Neural cell (in vitro differentiated cells): ENCODE data around the gene MRGPRE. TPM values are rescaled to one million over a fixed set of nuclear protein-coding genes. Genes with fewer than 3 reads are reported as not detected.
A peak's percentile ranks its signal among the peaks of the same experiment; 100 is the strongest.

Experiments used
- H2AFZ ChIP-seq: fragments of 200-600, 300-800 bp; sonication (generic), shearing (Covaris generic); 2 replicates; pipeline ENCODE4 v1.6.0; 2014; ENCODE audit warnings: low read depth, mild to moderate bottlenecking, antibody characterized with exemption, low read length, moderate library complexity
- H3F3A ChIP-seq: fragments of 200-600 bp; shearing (Covaris generic); 2 replicates; pipeline ENCODE4 v1.6.1; 2016; ENCODE audit warnings: mild to moderate bottlenecking, moderate library complexity, mixed read lengths, antibody characterized with exemption, low read length; ENCODE audit not compliant: insufficient read depth, poor library complexity, severe bottlenecking
- H3K27ac ChIP-seq: fragments of 200-600, 300-800 bp; sonication (generic), shearing (Covaris generic); 2 replicates; pipeline ENCODE4 v1.5.1; 2014; ENCODE audit warnings: mild to moderate bottlenecking, low read length, moderate library complexity
- H3K27me3 ChIP-seq: fragments of 300-800, 200-600 bp; sonication (generic), shearing (Covaris generic); 2 replicates; pipeline ENCODE4 v1.6.0; 2014; ENCODE audit warnings: mild to moderate bottlenecking, low read depth, low read length, moderate library complexity; ENCODE audit not compliant: insufficient read depth
- H3K36me3 ChIP-seq: fragments of 300-800, 200-600 bp; sonication (generic), shearing (Covaris generic); 2 replicates; pipeline ENCODE4 v1.5.1; 2014; ENCODE audit warnings: mild to moderate bottlenecking, antibody characterized with exemption, low read length, moderate library complexity; ENCODE audit not compliant: insufficient read depth
- H3K4me2 ChIP-seq: fragments of 300-800, 200-600 bp; sonication (generic), shearing (Covaris generic); 2 replicates; pipeline ENCODE4 v1.6.0; 2014; ENCODE audit warnings: mild to moderate bottlenecking, low read length
- H3K4me3 ChIP-seq: fragments of 300-800, 200-600 bp; sonication (generic), shearing (Covaris generic); 2 replicates; pipeline ENCODE4 v1.5.1; 2014; ENCODE audit warnings: mild to moderate bottlenecking, low read length, moderate library complexity
- H3K79me2 ChIP-seq: fragments of 200-600 bp; shearing (Covaris generic); replicated peaks from 2 replicates; pipeline ENCODE4 v1.6.0; 2014; ENCODE audit warnings: mild to moderate bottlenecking, low read length, moderate library complexity; ENCODE audit not compliant: insufficient read depth
- H3K9ac ChIP-seq: fragments of 300-800, 200-600 bp; sonication (generic), shearing (Covaris generic); 2 replicates; pipeline ENCODE4 v1.6.1; 2016; ENCODE audit warnings: mild to moderate bottlenecking, low read length, mixed read lengths
- H3K9me2 ChIP-seq: fragments of 200-600 bp; shearing (Covaris generic); 2 replicates; pipeline ENCODE4 v1.6.1; 2016; ENCODE audit warnings: mild to moderate bottlenecking, low read length, mixed read lengths; ENCODE audit not compliant: insufficient read depth
- H3K9me3 ChIP-seq: fragments of 200-600, 300-800 bp; sonication (generic), shearing (Covaris generic); 2 replicates; pipeline ENCODE4 v1.6.1; 2016; ENCODE audit warnings: mild to moderate bottlenecking, mixed run types, low read length, moderate library complexity, mixed read lengths
- H4K20me1 ChIP-seq: fragments of 200-600 bp; shearing (Covaris generic); 2 replicates; pipeline ENCODE4 v1.6.1; 2016; ENCODE audit warnings: mild to moderate bottlenecking, mixed run types; ENCODE audit not compliant: insufficient read depth
- EP300 ChIP-seq: fragments of 450-650 bp; conservative IDR thresholded peaks from 2 replicates; pipeline ENCODE4 v1.6.1; 2014; ENCODE audit warnings: antibody characterized with exemption, mild to moderate bottlenecking, moderate library complexity; ENCODE audit not compliant: poor library complexity, severe bottlenecking
- EZH2 ChIP-seq: fragments of 200-600, 300-800 bp; shearing (Covaris generic), sonication (generic); IDR thresholded peaks from 2 replicates; pipeline ENCODE4 v1.6.1; 2014; ENCODE audit warnings: antibody characterized with exemption, low read length, borderline replicate concordance, mild to moderate bottlenecking; ENCODE audit not compliant: insufficient read depth, poor library complexity, severe bottlenecking
- MXI1 ChIP-seq: fragments of 450-650 bp; conservative IDR thresholded peaks from 2 replicates; pipeline ENCODE4 v1.6.1; 2014; ENCODE audit warnings: antibody characterized with exemption, mild to moderate bottlenecking; ENCODE audit not compliant: poor library complexity, severe bottlenecking
- POLR2AphosphoS5 ChIP-seq: IDR thresholded peaks from 2 replicates; pipeline ENCODE4 v1.6.1; 2012
- RAD21 ChIP-seq: fragments of 450-650 bp; conservative IDR thresholded peaks from 2 replicates; pipeline ENCODE4 v1.6.1; 2014; ENCODE audit warnings: antibody characterized with exemption, mild to moderate bottlenecking, moderate library complexity
- SMC3 ChIP-seq: fragments of 450-650 bp; conservative IDR thresholded peaks from 2 replicates; pipeline ENCODE4 v1.6.1; 2014; ENCODE audit warnings: antibody characterized with exemption, mild to moderate bottlenecking, moderate library complexity; ENCODE audit not compliant: poor library complexity
- TAF1 ChIP-seq: IDR thresholded peaks from 2 replicates; pipeline ENCODE4 v1.6.1; 2012; ENCODE audit warnings: low read depth
- polyA plus RNA-seq: library from polyadenylated mRNA; depleted of rRNA; stranded (reverse); fragments of >200 nt; gene quantifications from 2 replicates; pipeline ENCODE4 v1.2.3, GENCODE V29; 2014
- TF ChIP-seq, protein P1 (sequence below): fragments of 450-650 bp; IDR thresholded peaks from 2 replicates; pipeline ENCODE4 v1.5.1; 2014; ENCODE audit warnings: antibody characterized with exemption, mild to moderate bottlenecking, moderate library complexity; ENCODE audit not compliant: poor library complexity, severe bottlenecking
- TF ChIP-seq, protein P2 (sequence below): IDR thresholded peaks from 2 replicates; pipeline ENCODE4 v1.6.1; 2012; ENCODE audit warnings: borderline replicate concordance

MRGPRE gene
- polyA plus RNA-seq, 1 donor from 2014 or later = 0.28 TPM

DNA sequence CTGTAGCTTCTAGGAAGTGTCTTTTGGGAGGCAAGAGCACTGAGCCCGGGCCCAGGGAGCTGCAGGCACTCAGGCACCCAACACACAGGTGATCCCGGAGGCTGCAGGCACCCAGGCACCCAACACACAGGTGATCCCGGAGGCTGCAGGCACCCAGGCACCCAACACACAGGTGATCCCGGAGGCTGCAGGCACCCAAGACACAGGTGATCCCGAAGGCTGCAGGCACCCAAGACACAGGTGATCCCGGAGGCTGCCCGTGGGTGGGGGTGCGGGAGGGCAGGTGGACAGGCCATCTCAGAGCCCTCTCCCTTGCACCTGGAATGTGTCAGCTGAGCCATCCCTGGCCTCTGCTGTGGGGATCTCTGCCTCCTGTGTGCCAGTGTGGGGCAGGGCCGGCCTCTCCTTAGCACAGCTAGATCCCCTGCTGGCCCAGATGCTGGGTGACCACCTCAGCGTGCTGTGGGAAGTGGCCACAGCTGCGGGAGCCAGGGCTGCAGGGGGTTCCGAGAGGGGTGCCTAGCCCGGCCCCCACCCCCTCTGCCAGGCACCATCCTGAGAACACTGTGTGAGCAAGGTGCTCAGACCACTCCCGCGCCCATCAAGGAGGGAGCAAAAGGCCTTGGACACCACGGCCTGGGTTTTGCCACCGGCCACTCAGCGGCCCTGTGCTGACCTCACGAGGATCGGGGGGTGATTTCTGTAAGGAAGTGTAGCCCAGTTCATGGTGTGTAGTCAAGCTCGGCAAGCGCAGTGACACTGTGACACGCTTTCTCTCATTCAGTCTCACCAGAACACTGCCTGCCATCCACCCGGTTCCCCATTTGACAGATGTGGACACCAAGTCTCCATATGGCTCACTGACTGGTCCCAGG is 27.8 kb downstream of the MRGPRE start:
- Histone ChIP-seq H3K9me3 (no peaks in the 10 kb centered on the region), H3K4me2 (no peak overlapping the region), H3K9me2 (no peaks in the 10 kb centered on the region), H3K79me2 (no peaks in the 10 kb centered on the region), H3K36me3 (no peaks in the 10 kb centered on the region), H3K27ac (no peak overlapping the region), H3K27me3 (peaks cover 25% of the 10 kb centered on the region), H3K4me3 (peak overlapping the region; percentile 59), H2AFZ (no peak overlapping the region), H3F3A (no peaks in the 10 kb centered on the region), H3K9ac (no peak overlapping the region), H4K20me1 (no peaks in the 10 kb centered on the region)
- TF ChIP-seq TAF1 (no peak), MXI1 (no peak), POLR2AphosphoS5 (no peak), SMC3 (no peak), EP300 (no peak)
- TF ChIP-seq, protein P1, sequence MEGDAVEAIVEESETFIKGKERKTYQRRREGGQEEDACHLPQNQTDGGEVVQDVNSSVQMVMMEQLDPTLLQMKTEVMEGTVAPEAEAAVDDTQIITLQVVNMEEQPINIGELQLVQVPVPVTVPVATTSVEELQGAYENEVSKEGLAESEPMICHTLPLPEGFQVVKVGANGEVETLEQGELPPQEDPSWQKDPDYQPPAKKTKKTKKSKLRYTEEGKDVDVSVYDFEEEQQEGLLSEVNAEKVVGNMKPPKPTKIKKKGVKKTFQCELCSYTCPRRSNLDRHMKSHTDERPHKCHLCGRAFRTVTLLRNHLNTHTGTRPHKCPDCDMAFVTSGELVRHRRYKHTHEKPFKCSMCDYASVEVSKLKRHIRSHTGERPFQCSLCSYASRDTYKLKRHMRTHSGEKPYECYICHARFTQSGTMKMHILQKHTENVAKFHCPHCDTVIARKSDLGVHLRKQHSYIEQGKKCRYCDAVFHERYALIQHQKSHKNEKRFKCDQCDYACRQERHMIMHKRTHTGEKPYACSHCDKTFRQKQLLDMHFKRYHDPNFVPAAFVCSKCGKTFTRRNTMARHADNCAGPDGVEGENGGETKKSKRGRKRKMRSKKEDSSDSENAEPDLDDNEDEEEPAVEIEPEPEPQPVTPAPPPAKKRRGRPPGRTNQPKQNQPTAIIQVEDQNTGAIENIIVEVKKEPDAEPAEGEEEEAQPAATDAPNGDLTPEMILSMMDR = no peak

DNA sequence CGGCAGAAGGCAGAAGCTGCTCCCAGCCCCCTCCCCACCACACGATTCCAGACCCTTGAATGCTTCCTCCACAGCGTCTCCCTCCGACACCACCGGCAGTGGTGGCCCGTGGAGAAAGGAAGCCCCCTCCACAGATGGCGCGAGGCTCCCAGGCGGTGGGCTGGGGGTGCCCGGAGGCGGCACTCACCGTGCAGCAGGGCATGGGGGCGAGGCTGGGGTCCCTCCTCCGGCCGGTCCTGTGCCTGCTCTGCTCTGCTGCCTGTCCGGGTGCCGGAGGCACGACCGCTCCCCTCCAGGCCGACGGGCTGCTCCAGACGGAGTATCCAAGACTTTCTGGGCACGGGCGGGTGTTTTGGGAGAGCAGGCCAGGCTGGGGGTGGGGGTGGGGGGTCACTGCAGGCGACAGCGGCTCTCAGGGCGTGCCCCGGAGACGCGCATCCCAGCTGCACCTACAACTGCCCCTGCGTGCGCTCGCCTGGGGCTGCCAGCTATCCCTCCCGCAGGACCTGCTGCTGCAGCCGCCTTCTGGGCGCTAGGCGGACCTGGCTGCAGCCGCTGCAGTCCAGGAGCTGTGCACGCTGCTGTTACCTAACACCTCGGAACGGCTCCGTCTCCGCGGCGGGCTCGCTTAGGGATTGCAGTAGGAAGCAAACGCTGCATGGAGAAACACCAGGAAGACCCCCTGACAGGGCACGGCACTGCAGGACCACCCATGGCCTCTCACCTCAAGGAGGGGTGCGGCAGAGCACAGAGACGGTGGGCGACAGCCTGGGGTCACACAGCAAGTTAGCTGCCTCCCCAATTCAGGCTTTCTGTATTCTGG is 28.8 kb downstream of the MRGPRE start:
- Histone ChIP-seq H3K9me2 (no peaks in the 10 kb centered on the region), H3K36me3 (no peaks in the 10 kb centered on the region), H3K9ac (peak overlapping the region; percentile 18), H3F3A (no peaks in the 10 kb centered on the region), H3K4me3 (peak overlapping the region; percentile 59), H3K9me3 (no peaks in the 10 kb centered on the region), H3K79me2 (no peaks in the 10 kb centered on the region), H4K20me1 (no peaks in the 10 kb centered on the region), H3K4me2 (no peak overlapping the region), H3K27ac (no peak overlapping the region), H2AFZ (no peak overlapping the region), H3K27me3 (peaks cover 25% of the 10 kb centered on the region)
- TF ChIP-seq, protein P1 = no peak
- peak; percentile 22 for TF ChIP-seq SMC3

DNA sequence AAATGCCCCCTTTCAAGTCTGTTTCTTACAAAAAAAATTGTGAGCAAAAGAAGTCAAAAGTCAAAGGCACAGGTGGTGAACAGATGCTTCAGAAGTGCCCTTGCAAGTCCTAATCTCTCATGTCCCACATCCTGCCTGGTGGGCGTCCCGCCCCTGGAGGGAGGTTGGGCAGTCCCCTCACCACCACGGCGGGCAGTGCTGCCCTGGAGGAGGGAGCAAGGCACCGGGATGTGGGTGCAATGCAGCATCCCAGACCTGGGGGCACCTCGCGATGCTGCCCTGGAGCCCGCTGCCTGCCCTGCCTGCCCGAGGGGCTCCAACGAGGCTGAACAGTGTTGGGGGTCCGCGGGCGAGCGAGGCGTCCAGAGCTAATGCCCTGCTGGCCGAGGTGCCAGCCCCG is 29.5 kb downstream of the MRGPRE start:
- Histone ChIP-seq H3K79me2 (no peaks in the 10 kb centered on the region), H3K9me3 (no peaks in the 10 kb centered on the region), H3F3A (no peaks in the 10 kb centered on the region), H2AFZ (no peak overlapping the region), H3K27me3 (peaks cover 25% of the 10 kb centered on the region), H3K4me3 (peak overlapping the region; percentile 59), H3K9me2 (no peaks in the 10 kb centered on the region), H3K9ac (no peak overlapping the region), H3K36me3 (no peaks in the 10 kb centered on the region), H3K4me2 (no peak overlapping the region), H4K20me1 (no peaks in the 10 kb centered on the region), H3K27ac (no peak overlapping the region)
- TF ChIP-seq EP300 = no peak
- TF ChIP-seq, protein P2, sequence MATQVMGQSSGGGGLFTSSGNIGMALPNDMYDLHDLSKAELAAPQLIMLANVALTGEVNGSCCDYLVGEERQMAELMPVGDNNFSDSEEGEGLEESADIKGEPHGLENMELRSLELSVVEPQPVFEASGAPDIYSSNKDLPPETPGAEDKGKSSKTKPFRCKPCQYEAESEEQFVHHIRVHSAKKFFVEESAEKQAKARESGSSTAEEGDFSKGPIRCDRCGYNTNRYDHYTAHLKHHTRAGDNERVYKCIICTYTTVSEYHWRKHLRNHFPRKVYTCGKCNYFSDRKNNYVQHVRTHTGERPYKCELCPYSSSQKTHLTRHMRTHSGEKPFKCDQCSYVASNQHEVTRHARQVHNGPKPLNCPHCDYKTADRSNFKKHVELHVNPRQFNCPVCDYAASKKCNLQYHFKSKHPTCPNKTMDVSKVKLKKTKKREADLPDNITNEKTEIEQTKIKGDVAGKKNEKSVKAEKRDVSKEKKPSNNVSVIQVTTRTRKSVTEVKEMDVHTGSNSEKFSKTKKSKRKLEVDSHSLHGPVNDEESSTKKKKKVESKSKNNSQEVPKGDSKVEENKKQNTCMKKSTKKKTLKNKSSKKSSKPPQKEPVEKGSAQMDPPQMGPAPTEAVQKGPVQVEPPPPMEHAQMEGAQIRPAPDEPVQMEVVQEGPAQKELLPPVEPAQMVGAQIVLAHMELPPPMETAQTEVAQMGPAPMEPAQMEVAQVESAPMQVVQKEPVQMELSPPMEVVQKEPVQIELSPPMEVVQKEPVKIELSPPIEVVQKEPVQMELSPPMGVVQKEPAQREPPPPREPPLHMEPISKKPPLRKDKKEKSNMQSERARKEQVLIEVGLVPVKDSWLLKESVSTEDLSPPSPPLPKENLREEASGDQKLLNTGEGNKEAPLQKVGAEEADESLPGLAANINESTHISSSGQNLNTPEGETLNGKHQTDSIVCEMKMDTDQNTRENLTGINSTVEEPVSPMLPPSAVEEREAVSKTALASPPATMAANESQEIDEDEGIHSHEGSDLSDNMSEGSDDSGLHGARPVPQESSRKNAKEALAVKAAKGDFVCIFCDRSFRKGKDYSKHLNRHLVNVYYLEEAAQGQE = no peak
- TF ChIP-seq RAD21 = no peak
- no peak for TF ChIP-seq MXI1
- TF ChIP-seq POLR2AphosphoS5 = no peak
- no peak for TF ChIP-seq EZH2
- TF ChIP-seq SMC3 = no peak
